ENCODE results near the gene EBF4.
"Not testable (repeated sequence)": the region's sequence is repeated elsewhere in the genome, so short reads cannot be mapped to it uniquely, and the experiment has no call there.

EBF4 gene

DNA sequence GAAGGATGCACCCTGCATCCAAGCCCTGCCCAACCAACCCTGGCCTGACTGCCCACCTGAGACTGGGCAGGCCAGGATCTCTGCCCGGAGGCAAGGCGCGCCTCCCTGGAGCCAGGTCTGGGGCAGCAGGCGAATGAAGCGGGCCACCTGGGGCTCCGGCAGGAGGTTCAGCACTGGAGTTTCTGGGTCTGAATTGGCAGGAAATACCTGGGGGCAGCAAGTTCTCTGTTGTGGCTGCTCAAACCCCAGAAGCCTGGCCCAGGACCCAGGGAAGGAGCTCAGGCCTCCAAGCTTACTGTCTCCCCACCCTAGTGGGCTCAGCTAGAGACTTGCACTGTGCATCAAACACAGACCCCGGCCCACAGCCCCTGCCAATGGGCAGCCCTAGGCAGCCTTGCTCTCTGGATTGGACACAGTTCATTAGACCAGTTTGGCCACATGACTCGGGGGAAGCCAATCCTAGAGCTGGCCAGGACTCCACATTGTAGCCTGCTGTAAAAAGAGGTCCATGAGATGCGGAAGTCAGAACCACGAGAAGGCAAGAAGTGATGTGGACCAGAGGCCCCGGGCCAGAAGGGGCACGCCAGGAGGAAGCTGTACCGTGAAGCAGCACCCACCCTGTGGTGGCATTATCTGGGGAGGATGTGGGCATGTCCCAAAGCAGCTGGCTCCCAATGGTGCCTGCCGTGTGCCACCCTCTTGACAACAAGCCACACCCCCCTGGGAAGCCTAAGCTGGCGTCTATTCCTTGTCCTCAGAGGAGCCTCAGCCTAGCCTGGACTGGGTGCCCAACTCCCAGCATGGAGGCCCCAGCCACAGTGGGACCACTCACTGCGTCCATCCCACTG, 104.8 kb downstream of the EBF4 start:
- no peak for DNase-seq (ENCODE audit: low read depth)

DNA sequence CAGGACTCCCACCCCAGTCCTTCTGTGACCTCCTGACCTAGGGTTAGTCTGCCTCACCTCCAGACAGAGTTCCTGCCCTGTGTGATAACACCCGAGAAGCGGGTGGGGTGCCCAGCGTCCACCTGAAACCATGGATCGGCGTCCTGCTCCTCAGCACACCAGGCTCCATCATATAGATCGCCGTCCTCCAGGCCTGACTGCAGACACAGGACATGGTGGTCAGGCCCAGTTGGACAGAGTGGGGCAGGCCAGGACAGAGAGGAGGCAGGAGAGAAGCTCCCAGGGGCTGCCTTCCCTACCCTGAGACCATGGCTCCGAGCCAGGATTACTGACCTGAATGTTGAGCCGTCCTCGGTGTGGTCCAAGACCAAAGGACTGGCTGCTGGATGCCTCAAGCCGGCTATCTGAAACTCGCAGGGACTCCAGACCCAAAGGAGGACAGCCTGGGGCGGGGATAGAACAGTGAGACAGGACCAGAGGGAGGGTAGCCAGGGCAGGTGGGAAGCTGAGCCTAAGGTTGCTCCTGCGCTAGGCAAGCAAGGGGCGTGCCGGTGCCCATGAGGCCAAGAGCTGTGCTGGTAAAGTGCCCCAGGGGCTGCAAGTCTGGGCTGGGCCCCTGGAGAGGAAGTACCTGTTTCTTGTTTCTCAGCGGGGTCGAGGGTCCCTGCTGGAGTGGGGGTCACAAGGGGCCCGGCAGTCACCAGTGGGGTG, 105.7 kb downstream of the EBF4 start:
- no peak for DNase-seq (ENCODE audit: low read depth)

DNA sequence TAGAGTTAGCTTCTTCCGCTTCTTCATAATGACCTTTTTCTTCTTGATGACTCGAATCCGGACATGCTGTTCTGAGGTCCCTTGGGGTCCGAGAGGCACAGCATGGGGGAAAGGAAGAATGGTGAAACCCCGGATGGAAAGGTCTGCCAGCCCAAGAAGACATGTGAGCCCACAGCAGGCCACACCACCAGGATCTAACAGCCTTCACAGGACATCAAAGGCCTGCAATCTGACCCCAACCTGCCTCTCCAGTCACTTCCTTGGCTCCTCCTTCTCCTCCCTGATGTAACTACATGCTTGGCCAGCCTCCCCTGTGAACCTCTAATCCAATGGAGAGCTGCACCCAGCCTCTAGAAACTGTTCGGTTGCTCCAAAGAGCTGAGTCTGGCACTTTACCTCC, 106.2 kb downstream of the EBF4 start:
- DNase-seq (ENCODE audit: low read depth) = no peak

DNA sequence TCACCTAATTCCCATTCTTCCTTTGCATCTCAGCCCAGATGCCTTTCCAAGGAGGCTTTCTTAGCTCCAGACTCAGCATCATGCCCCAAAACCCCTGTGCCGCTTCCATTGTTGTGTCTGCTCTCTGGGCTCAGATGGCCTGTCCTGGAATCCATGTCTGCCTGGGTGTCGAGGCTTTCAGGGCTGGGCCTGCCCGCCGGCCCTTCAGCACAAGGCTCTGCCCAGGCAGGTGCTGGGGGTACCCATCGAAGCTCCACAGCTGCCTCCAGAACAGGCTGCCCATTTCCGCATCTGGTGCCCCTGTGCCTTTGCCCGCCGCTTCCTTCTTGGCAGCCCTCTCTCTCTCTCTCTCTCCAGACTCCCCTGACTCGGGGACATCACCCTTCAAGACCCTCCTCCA, 106.7 kb downstream of the EBF4 start:
- DNase-seq (ENCODE audit: low read depth) = no peak

DNA sequence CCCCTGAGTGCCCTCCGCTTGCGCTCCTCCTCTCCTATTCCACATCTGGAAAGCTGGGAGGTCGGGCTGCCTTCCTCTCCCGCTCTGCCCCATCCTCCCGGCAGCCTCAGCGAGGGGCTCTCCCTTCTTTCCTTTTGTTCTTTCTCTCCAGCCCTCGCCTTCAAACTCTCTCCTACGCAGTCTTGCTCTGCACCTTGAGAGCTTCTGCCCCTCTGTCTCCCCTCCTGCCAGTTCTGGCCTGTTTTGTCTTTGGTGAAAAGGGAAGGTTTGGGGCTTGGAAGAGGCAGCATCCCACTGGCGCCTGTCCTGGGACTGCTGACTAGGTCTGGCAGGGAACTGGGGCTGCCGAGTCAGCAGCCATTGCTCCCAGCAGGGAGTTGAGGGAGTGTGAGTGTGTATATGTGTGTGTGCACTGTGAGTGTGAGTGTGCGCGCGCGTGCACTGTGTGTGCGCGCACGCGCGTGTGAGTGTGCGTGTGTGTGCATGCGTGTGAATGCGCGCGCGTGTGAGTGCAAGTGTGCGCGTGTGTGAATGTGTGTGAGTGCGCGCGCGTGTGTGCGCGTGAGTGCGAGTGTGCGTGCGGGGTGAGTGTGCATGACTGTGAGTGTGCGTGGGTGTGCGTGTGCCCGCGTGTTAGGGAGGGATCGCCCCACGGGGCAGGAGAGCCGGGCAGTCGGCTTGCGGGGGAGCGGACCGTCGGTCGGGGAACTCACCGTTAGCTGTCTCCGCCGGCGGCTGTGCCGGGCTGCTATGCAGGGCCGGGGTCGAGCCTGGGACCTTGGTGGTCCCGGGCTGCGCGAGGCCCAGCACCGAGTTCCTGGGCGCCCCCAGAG, 107.3 kb downstream of the EBF4 start:
- DNase-seq (ENCODE audit: low read depth) = no peak

DNA sequence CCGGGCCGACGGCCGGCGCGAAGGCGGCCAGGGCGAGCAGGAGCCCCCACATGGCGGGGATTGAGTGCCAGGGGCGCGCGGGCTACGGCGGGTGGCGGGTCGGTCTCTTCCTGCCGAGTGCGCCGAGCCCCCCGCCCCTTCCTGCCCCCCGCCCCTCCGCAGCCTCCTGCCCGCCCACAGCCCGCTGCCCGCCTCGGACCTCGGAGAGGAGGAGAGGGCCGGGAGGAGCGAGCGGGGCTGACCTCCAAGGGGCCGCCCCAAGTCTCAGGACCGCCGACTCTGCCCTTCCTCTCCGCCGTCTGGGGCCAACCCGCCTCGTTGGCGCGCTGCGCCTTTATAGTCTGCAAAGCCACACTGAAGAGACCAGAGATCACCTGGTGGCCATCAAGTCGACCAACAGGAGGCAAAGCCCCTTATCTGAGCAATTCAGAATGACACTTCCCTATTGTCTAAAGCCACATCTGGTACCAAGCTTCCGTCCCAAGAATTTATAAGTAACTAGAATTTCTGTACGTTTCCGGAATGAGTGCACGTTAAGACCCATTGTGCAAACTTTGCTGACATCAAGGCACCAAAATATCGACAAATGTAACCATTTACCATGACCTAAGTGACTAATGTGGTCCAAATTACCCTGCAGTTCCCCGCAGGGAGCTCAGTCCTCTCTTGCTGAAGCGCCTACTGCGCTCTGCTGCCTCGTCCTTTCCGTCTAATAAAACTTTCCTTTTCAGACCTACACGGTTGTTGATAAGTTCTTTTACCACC, 108.1 kb downstream of the EBF4 start, which contains the start of gene CPXM1:
CPXM1 (minus strand) TSS at position 107 of the 765 bp plus-strand sequence; CDS start at position 52, 55 bp downstream.
- no peak for DNase-seq (ENCODE audit: low read depth)

DNA sequence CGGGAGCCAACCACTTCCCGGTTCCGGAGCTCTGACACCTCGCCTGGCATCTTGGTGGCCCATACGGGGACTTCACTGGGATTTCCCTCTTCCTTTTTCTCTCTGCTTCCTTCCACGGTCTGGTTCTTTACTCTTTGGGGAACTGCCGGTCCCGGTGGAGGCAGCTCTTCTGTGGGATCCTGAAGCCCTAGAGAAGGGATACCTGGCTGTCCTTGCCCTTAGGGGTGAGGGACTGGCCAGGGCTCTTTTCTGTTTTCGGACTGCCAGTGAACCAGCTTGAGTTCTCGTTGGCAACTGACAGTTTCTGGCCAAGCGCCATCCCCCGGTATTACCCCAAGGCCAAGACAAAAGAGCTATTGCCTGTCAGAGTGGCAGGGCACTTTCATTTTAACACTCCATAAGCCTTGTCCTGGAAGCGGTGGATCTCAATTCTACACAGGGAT, 108.7 kb downstream of the EBF4 start:
- DNase-seq (ENCODE audit: low read depth) = no peak

DNA sequence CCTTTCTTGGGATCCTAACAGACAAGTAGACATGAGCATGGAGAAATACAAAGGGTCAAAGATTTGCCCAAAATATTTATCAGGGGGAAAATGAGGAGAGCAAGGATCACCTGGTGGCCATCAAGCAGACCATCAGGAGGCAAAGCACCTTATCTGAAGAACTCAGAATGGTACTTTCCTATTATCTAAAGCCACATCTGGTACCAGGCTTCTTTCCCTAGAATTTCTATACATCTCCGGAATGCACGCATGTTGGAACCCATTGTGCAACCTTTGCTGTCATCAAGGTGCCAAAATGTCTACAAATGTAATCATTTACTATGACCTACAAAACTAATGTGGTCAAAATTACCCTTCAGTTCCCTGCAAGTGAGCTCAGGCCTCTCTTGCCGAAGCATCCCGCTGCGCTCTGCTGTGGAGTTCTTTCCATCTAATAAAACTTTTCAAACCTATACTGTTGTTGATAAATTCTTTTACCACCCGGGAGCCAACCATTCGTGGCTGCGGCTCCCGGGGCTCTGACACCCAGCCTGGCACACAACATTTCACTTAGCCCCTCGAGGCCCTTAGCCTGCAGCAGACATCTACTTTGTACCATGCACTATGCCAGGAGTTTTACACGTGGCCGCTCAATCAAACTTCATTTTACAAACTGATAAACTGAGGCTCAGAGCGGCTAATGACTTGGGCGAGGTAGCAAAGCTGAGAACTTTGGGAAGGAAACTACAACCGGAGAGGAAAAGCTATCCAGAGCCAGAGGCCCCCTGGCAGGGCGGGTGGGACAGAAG, 111.7 kb downstream of the EBF4 start:
- DNase-seq (ENCODE audit: low read depth) = no peak

DNA sequence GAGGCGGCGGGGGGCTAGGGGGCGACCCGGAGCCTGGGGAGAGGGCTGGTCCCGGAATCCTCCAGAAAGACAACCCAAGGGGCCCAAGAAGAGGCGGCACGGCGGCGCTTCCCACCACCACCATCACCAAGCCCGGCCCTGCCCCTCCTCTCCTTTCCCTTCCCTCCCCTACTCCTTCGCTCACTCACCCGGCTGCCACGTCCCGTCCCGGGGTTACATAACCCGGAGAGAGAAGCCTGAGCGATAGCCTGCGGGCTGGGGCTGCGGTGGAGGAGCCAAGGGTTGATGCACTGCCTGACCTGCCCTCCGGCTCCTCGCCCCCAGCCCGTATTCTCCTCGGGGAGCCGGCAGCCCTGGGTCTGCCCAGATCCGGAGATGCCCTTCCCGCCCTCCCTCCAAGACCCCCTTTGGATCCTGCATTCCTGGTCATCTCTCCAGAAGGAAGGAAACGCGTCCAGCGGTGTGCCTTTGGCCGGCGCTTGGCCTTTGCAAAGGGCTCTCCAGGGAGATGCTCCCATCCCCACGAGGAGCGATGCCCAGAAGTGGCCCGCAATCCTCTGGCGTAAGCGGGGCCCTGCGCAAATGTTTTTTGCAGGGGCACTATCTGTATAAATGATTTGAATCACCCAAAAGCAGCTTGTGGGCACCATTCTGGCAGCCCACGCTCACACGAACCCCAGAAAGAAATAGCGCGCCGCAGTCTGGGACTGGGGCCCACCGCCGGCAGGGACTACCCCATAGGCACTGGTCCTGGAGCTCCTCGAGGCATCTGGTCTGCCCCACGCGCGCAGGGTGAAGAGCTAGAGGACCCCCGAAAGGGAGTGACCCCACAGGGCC, 112.5 kb downstream of the EBF4 start:
- DNase-seq (ENCODE audit: low read depth) = no peak

DNA sequence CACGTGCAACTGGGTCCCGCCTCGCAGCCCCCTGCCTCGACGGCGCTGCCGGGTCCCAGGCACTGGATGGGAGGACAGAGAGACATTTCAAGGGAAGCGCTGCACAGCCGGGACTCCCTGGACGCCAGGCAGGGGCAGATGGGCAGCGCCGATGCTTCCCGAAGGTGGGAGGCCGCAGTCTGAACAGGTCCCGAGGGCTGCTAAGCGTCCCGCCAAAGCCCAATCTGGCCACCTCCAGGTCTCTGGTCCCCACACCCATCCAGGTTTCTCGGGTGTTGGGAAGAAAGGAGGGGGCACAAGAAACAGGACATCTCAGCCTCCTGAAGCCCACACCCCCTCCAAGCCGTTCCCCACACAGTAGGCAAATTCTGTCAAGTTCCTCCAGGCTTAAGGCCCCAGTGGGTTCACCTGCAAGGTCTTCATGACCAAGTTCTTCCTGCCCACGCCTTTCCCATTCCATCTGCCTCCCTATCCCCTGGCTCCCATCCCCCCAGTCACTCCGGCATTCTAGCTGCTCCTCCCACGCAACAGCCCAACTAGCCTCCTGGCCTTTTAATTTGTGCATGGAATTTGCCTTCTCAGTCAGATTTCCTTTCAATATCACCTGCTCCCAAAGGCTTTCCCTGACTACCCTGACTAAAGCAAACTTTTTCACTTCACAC, 113.2 kb downstream of the EBF4 start:
- no peak for DNase-seq (ENCODE audit: low read depth)

DNA sequence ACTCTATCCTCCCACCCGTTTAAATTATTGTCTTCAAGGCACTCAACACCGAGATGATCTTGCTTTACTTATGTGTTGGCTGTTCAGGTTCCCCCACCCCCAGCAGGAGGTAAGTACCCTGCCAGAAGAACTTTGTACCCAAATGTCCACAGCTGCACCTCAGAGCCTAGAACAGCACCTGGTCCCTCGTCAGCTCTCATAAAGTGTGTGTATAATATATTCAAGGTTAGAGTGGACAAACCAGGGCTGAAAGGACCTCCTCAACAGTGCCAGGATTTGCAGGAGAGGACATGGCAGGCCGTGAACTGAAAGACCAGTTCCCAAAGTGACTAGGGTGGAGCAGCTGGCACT, 113.7 kb downstream of the EBF4 start:
- no peak for DNase-seq (ENCODE audit: low read depth)

DNA sequence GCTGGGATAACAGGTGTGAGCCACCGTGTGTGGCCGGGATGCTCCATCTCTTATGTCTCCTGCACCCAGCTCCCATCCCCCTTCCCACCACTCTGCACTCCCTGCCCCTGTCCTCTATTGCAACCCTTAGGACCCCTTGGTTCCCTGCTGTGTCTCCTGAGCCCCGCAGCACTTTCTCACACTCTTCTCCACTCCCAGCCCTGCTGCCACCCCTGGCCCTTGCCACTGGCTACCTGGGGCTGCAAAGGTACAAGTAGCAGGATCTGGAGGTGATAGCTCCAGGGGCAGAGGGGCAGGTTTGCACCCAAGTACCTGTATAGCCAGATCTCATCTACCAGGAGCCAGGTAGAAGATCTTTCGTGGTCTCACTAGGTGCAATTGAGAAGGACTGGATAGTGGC, 114.4 kb downstream of the EBF4 start:
- no peak for DNase-seq (ENCODE audit: low read depth)

DNA sequence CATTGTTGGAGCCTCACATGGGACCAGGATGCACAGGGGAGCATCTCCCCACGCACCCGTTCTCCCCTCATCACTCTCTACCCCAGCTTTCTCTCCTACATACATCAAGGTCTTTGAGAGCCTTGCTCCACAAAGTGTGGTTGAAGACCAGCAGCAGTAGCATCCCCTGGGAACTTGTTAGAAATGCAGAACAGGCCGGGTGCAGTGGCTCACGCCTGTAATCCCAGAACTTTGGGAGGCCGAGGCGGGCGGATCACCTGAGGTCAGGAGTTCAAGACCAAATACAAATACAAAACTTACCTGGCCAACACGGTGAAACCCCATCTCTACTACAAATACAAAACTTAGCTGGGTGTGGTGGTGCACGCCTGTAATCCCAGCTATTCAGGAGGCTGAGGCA, 115.3 kb downstream of the EBF4 start:
- DNase-seq (ENCODE audit: low read depth) = not testable (repeated sequence)

DNA sequence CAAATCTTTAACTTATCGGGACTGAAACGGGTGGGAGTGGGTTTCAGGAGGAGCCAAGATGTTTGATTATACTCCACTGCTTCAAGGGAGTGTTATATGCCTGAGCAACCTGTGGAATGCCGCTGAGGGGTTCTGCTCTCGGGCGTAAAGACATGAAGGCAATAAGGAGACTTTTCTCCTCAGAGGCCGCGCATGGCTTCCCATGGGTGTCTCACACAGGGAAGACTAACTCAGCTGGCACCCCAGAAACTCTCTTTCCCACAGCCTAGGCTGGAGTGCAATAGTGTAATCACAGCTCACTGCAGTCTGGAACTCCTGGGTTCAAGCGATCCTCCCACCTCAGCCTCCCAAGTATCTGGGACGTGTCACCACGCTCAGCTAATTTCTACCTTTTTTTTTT, 117.1 kb downstream of the EBF4 start:
- no peak for DNase-seq (ENCODE audit: low read depth)
